NCI-H1436 treated with DMSO at 0.1 percent for 48 hours (cell line): ENCODE results near the gene ISYNA1.

Experiments
- DNase-seq: peaks from one replicate; lab custom pipeline; 2025; lab: John Stamatoyannopoulos, UW

The ISYNA1 gene

DNA sequence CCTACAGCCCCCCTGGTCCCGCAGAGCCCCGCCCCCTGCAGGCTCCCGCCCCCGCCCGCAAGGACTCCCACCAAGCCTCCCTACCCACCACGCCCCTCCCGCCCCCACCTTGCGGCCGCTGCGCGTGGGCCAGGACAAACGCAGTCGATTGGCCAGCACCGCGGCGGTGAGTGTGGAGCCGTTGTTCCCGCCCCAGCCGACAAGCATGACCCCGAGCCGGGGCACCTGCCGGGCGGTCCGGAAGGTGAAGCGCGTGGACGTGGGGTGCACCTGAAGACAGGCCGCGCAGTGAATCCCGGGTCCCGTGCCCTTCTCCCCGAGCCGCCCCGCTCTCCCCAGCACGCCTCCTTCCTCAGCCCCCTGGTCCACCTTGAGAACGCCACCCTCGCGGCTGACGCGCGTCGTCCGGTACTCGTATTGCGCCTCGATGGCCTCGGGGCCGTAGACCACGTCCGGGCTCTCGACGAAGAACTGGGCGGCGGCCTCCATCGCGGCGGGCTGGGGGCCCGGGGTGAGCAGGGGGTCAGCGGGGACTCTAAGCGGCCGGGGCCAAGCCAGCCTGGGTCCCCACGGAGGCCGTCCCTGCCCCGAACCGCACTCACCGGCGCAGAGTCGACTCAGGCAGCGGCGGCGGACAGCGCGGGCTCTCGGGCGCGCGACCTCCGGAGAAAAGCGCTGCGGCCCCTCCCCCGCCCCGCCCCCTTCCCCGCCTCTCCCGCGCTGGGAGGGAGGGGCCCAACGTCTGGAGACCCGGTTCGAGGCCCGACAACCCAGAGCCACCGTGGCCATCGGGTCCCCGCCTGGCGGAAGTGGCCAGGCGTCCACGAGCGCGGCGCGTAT is at the start of gene ISYNA1:
Gene ISYNA1 (minus strand): TSS at position 643 of the 840 bp plus-strand sequence. CDS start 154 bp downstream, at position 489.
- no peak for DNase-seq

DNA sequence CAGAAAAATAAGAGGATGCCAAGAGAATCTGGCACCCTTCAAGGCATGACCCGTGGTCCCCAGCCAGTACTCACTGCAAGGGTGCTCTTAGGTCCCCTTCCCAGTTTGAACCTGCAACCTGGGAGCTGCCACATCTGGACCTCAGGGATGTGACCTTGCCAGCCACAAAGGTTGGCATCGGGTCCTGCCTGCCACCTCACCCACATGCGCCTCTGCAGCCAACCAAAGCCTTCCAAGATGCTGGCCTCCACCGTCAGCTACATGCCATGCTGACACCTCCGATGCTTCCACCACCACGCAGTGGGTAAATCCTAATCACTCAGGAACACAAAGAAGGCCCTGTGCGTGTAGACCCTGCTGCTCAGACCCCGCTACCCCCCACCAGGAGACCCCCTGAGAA is 48.8 kb upstream of the ISYNA1 start:
- DNase-seq, result no peak

DNA sequence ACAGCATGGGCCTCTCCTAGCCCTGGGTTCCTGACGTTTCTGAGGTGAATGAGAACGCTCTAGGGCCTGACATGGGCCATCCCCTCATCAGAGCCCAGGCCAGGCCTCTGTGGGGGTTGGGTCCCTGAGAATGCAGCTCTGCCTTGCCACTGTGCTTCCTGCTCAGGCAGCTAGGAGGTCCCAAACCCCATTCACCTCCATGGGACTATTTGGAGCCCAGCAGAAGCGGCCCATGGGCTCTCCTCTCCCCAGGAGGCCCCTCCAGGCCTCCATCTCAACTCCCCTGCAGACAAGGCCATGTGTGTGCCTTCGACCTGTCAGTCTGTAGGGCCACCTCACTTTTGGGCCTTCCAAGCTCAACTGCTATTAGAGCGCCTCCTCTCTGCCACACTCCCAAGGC is 47.1 kb upstream of the ISYNA1 start:
- DNase-seq, result no peak

- no peak for DNase-seq
Measured at GRCh38 chr19:18483119-18483890, 45.4 kb upstream of the ISYNA1 start.

DNA sequence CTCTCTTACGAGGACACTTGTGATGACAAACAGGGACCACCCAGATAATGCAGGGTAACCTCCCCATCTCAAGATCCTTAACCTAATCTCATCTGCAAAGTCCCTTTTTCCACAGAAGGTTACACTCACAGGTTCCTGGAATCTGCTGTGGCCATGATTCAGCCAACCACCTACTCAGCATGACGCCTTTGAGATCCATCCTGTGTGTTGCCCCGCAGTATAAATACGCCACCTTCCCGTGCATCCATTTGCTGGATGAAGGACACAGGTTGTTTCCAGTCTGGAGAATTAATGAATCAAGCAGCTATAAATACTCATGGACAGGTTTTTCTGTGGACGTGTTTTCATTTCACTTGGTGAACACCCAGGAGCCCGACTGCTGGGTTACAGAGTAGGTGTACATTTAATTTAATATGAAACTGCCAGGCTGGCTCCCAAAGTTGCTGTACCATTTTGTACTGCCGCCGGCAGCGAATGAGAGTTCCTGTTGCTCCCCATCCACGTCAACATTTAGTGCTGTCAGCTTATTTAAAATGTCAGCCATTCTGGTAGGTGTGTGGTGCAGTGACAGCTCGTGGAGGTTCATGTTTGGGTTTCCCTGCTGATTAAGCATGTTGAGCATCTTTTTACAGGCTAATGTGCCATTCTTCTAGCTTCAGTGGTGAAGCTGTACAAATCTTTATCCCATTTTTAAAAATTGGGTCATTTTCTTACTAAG is 43.7 kb upstream of the ISYNA1 start:
- no peak for DNase-seq

DNA sequence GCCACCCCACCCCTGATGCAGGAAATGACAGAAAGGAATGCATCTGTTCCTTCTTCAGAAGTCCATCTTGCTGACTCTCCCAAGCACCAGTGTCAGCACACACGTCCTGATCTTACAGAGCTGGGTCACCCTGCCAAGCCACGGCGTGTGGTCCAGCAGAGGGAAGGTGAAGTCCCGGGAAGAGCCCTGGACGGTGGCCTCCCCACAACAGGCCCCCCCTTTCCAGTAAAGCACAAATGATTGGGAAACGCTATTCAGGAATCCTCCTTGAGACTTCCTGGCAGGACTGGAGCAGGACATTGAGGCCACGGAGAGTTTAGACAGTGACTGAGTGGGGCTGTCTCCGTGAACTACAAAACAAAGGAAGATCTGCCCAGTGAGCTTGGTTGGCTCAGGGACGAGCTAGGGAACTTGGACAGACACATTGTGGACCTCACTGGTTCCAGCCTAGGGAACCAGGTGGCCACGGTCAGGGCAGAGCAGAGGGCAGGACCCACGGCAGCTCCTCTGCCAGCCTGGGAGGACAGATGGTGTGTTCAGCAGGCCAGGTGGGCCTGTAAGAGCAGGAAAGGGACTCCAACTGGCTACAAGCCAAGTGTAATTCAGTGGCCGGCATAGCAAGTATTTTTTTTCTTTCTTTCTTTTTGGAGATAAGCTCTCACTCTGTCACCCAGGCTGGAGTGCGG is 42.2 kb upstream of the ISYNA1 start:
- no peak for DNase-seq

- DNase-seq, result no peak
Measured at GRCh38 chr19:18478545-18479311, 40.8 kb upstream of the ISYNA1 start.

DNA sequence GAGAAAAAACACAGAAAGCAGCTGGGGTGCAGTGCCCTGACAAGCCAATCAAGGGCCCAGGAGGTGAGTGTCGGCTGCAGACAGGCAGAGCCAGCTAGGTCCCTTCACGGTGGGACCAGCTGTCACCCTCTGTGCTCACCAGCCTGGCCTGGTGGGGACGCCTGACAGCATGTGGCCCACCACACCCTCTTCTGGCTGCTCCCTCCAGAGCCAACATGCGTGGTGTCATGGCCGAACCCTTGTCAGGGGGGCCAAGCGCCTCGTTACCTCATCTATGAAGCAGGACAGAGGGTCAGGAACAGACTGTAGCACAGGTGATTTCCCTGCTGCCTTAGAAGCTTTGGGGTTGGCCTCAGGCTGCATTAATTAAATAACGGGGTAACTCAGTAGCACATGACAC is 40.0 kb upstream of the ISYNA1 start:
- no peak for DNase-seq

DNA sequence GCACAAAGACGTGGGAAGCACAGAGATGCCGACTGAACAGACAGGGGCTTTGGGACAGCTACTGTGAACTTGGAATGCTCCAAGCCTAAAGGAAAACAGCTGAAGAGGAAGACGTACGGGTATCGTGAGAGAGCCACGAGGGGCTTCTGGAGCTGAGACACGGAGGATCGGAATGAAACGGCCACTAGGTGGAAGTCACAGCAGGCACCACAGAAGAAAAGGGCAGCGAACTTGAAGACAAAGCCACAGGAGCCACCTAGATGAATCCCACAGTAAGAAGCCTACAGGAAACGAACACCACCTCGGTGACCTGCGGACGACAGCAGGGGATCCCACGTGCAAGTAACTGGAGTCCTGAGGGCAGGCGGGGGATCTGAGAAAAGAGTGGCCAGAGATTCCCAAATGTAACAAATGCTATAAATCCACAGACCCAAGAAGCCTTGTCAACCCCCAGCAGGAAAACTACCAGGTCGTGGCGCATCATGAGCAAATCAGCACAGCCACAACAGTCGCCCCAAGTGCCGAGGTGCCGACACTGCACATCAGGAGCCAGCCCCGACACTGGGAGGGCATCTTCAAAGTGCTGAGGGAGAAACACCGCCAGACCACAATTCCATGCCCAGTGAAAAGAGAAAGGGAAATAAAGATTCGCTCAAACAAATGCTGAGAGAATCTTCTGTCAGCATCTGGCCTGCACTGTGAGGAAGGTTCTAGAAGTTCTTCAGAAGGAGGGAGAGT is 39.3 kb upstream of the ISYNA1 start:
- no peak for DNase-seq

GRCh38 chr19:18476507-18477041 is 38.6 kb upstream of the ISYNA1 start:
- DNase-seq, result no peak

DNA sequence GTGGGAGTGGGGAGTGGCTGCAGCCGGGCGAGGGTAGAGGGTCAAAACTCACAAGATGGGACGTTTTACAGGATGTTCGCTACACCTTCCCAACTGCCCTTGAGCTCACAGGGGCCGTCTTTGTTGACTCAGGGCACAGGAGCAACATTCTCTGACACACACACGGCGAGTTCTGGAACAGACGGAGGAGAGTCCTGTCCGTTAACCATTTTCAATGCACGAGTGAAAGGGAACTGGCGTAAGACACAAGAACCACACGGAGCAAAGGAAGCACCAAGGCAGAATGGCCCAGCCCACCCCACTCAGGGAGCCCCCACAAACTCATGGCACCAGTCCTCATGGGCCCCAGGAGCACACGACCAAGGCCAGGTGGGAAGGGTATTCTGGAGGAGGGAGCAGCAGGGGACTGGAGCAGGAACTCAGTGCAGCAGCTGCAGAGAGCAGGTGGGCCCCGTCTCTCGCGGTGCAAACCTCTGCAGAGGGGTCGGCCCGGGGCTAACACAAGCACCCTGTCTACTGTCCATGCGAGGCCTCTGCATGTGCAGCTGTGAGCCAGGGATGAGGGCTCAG is 37.9 kb upstream of the ISYNA1 start:
- DNase-seq, result no peak

DNA sequence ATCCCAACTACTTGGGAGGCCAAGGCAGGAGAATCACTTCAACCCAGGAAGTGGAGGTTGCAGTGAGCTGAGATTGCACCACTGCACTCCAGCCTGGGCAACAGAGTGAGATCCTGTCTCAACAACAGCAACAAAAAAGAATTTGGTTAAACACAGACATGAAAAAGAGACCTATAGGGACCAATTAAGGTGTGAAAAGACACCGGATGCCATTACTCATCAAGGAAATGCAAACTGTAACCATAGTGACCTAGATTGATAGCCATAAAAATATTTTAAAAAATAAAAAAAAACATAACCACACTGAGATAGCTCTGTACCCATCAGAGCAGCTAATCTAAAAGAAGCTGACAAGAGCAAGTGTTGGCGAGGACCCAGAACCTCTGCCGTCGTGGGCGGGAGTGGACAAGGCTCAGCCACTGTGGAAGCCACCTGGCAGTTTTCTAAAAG is 37.1 kb upstream of the ISYNA1 start:
- DNase-seq, result no peak

DNA sequence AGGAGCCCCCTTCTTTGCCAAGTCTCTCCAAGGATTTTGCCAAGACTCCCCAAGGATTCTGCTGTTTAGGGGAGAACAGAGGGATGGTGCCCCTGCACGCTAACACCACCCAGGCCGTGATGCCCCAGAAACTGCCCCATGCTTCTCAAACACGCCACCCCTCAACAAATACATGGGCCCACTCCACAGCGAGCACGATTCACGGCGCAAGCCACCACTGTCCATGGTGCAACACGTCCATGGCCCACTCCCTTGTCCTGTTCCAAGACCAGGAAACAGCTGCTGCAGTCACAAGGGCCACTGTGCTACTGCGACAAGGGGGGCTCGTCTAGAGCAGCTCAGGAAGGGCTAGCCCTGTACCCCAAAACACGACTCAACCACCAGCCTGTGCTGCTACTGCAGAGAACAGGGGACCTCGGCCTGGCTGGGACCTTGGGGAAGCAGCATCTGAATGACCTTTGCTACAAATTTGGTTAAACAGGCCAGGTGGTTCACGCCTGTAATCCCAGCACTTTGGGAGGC is 36.5 kb upstream of the ISYNA1 start:
- no peak for DNase-seq

- DNase-seq, result no peak
Measured at GRCh38 chr19:18473706-18474087, 35.8 kb upstream of the ISYNA1 start.

DNA sequence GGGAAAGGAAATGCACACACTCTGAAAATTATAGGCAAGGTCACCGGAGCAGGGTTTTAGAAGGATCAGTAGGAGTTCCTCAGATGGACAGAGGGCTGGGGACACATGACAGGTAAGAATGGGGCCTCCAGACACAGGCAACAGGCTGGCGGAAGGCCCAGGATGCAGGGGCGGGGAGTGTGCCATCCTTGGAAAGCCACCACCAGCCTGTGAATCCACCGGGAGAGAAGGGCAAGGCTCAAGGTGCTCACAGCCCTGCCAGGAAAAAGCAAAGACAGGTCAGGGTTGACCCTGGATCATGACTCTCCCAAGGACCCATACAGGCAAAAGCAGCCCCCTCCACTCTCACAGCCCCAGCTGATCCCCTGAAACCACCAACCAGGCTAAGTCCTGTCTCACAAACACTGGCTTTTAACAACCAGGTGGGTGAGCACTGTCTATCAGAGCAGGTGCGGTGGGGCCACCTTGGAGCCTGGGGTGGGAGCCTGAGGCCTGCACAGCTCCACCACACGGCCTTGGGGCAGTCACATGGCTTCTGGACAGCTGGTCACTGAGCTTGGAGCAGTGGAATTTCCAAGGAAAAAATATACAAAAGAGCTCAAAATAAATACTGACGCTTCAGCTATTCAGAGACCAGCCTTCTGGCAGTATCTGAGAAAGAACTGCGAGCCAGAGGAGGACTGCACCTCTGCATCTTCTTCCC is 35.2 kb upstream of the ISYNA1 start:
- DNase-seq, result no peak

DNA sequence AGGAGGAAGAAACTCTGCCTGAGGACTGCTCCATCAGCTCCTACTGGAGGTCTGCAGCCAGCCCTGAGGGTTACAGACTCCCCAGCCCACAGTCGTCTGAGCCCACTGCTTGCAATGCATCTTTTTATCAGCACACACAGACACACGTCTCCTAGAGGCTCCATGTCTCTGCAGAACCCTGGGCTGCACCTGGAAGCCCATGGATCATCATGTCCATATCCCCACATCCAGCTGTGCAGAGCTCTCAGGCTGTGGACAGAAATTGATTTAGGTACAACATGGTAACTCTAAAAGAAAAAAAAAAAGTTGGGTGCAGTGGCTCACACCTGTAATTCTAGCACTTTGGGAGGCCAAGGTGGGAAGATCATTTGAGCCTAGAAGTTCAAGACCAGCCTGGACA is 32.9 kb upstream of the ISYNA1 start:
- no peak for DNase-seq

DNA sequence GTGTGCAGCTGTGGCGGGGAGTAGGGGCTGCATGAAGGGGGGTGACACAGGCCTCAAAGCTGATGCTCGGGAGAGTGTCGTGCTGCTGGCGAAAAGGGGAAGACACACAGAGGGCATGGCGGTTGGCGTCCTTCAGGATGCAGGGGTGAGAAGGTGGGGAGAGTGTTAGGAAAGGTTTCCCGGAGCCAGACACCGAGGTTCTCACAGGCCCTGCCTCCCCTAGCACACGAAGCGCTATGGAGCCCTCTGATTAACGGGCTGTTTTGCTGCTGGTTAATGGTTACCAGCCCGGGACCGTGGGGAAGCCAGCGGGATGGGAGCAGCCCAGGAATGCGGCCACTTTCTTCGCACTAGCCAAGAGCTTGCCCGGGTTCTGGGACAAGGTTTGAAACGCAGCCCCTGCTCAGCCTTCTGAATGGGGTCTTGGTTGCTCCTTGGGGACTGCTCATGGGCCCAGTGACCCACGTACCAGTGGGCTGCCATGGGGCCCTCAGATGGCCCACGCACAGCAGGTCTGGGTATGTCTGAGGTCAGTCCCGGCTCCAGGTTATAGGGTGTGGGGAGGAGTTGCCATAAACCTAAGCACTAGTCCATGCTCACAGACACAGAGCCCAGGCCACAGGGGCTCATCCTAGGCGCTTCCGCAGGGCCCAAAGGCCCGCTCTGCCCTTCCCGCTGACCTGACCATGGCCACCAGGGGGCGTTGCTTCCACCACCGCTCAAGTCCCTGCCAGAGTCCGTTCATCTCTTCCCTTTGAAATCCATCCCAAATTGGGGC is 31.3 kb upstream of the ISYNA1 start:
- DNase-seq, result no peak

- DNase-seq, result no peak
Measured at GRCh38 chr19:18468517-18468916, 30.6 kb upstream of the ISYNA1 start.
